Activated CD8-positive, alpha-beta T cell treated with anti-CD3 and anti-CD28 coated beads for 36 hours (primary cell): ENCODE data around the gene PARD3. TPM values are rescaled to one million over a fixed set of nuclear protein-coding genes. Genes with fewer than 3 reads are reported as not detected.

Source experiments
- ATAC-seq: fragments of 200-7000 bp; cut with Tn5 transposase; one replicate; pipeline ENCODE4 v1.10.0; 2021; ENCODE audit warnings: mild to moderate bottlenecking, moderate library complexity
- CTCF ChIA-PET: fragments of 350-600 bp; sonication (Branson Sonifier 250); formaldehyde crosslinking; loops from one replicate; lab custom pipeline; 2021; ENCODE audit warnings: antibody characterized with exemption; lab: Charles Lee
- POLR2A ChIA-PET: fragments of 350-600 bp; sonication (Branson Sonifier 250); formaldehyde crosslinking; loops from one replicate; lab custom pipeline; 2021; ENCODE audit warnings: antibody characterized with exemption; lab: Charles Lee
- DNase-seq: peaks from one replicate; pipeline ENCODE4 v3.0.0-alpha.2; 2020
- H3K27ac Mint-ChIP-seq: one replicate; pipeline ENCODE4 v1.8.0; 2021; ENCODE audit warnings: mild to moderate bottlenecking, mixed read lengths
- H3K27me3 Mint-ChIP-seq: one replicate; pipeline ENCODE4 v1.8.0; 2021; ENCODE audit warnings: mixed read lengths
- H3K36me3 Mint-ChIP-seq: one replicate; pipeline ENCODE4 v1.8.0; 2021; ENCODE audit warnings: low read depth, mixed read lengths
- H3K4me1 Mint-ChIP-seq: one replicate; pipeline ENCODE4 v1.8.0; 2021; ENCODE audit warnings: low read depth, mixed read lengths
- H3K4me3 Mint-ChIP-seq: one replicate; pipeline ENCODE4 v1.8.0; 2021; ENCODE audit warnings: mild to moderate bottlenecking, moderate library complexity, mixed read lengths
- H3K9me3 Mint-ChIP-seq: one replicate; pipeline ENCODE4 v1.8.0; 2021; ENCODE audit warnings: mixed read lengths
- intact Hi-C: fragments of 100-400 bp; cut with micrococcal nuclease; formaldehyde crosslinking; loops from one replicate; pipeline ENCODE4 v1.10.0; 2022
- total RNA-seq, 2 experiments: library from RNA; stranded (reverse); gene quantifications; one replicate each; pipeline ENCODE4 v1.2.3, GENCODE V29; 2021
- TF ChIP-seq, protein P1 (sequence below): fragments of 200-600 bp; IDR thresholded peaks from one replicate; pipeline ENCODE4 v1.8.0; 2022; ENCODE audit warnings: antibody characterized with exemption, mild to moderate bottlenecking

Gene PARD3
- total RNA-seq, 2 experiments from 2014 or later = 1.6 to 2.0 TPM

DNA sequence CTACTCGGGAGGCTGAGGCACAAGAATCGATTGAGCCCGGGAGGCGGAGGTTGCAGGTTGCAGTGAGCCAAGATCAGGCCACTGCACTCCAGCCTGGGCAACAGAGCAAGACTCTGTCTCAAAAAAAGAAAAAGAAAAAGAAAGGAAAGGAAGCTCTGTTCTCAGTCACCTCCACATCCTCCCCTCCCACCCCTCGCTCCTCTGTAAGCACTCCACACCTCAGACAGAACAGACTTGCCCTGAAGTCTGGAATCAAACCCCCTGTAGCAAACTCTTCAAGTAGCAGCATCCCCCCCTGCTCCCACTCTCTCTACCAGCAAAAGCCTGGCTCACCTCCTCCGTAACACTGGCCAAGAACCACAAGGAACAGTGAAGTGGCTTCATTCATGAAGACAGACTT, 66.7 kb downstream of the PARD3 start:
- Mint-ChIP-seq H3K4me1 (no peaks in the 10 kb centered on the region), H3K27ac (no peak overlapping the region), H3K36me3 (no peaks in the 10 kb centered on the region), H3K4me3 (no peak overlapping the region), H3K27me3 (no peaks in the 10 kb centered on the region), H3K9me3 (no peaks in the 10 kb centered on the region)
- intact Hi-C loops = no loop called here
- TF ChIP-seq, protein P1, sequence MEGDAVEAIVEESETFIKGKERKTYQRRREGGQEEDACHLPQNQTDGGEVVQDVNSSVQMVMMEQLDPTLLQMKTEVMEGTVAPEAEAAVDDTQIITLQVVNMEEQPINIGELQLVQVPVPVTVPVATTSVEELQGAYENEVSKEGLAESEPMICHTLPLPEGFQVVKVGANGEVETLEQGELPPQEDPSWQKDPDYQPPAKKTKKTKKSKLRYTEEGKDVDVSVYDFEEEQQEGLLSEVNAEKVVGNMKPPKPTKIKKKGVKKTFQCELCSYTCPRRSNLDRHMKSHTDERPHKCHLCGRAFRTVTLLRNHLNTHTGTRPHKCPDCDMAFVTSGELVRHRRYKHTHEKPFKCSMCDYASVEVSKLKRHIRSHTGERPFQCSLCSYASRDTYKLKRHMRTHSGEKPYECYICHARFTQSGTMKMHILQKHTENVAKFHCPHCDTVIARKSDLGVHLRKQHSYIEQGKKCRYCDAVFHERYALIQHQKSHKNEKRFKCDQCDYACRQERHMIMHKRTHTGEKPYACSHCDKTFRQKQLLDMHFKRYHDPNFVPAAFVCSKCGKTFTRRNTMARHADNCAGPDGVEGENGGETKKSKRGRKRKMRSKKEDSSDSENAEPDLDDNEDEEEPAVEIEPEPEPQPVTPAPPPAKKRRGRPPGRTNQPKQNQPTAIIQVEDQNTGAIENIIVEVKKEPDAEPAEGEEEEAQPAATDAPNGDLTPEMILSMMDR = no peak
- DNase-seq = no peak
- CTCF ChIA-PET = no interaction called here
- no peak for ATAC-seq
- POLR2A ChIA-PET = no interaction called here

DNA sequence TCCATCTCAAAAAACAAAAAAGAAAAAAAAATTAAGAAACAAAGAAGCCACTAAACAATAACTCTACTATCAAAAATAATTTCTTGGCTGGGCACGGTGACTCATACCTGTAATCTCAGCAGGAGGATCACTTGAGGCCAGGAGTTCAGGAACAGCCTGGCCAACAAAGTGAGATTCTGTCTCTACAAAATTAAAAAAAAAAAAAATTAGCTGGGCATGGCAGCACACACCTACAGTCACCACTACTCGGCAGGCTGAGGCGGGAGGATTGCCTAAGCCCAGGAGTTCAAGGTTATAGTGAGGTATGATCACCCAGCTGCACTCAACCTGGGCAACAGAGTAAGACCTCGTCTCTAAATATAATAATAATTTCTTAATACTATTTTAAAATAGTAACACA, 69.0 kb downstream of the PARD3 start:
- CTCF ChIA-PET = no interaction called here
- DNase-seq = no peak
- TF ChIP-seq, protein P1 = no peak

DNA sequence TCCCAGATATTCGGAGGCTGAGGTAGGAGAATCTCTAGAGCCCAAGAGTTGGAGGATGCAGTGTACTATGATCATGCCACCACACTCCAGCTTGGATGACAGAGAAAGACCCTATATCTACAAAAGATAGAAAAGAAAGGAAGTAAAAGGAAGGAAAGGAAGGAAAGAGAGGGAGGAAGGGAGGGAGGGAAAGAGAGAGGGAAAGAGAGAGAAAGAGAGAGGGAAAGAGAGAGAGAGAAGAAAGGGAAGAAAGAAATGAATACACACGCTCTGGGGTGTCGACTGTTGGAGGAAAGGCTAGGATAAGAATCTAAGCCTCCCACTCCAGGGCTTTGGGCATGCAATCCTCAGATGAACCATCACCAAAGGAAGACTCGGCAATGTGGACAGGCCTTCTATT, 69.9 kb downstream of the PARD3 start:
- no peaks in the 10 kb centered on the region for H3K4me1 Mint-ChIP-seq

More for the DNA sequence above, 69.0 kb downstream of the PARD3 start:
- POLR2A ChIA-PET = no interaction called here
- H3K9me3 Mint-ChIP-seq = no peaks in the 10 kb centered on the region
- H3K4me1 Mint-ChIP-seq = no peaks in the 10 kb centered on the region
- intact Hi-C loops = no loop called here
- no peaks in the 10 kb centered on the region for H3K36me3 Mint-ChIP-seq
- H3K27ac Mint-ChIP-seq = no peak overlapping the region
- peaks cover 3% of the 10 kb centered on the region for H3K27me3 Mint-ChIP-seq
- H3K4me3 Mint-ChIP-seq = no peak overlapping the region
- ATAC-seq = no peak

DNA sequence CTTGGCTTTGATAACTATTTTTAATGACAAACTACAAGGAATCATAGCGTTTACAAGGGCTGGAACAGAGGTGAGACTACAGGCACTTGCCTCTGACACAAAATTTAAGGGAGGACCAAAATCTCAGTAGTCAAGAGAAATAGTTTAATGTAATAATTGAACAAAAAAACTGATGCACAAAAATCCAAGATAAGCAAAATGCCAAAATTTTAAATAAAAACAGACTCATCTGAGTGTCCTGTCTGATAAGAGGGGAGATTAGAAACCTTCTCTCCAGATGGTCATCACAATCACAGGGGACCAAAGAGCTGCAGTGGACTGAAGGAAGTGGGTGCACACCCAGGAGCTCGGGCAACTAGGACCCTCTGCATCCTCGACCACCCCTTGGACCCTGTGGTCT, 70.5 kb downstream of the PARD3 start:
- POLR2A ChIA-PET = no interaction called here
- H3K27ac Mint-ChIP-seq = no peak overlapping the region
- intact Hi-C loops = no loop called here

More for the DNA sequence above, 69.9 kb downstream of the PARD3 start:
- no peak for ATAC-seq
- peaks cover 6% of the 10 kb centered on the region for H3K27me3 Mint-ChIP-seq
- ChIA-PET POLR2A (no interaction called here), CTCF (no interaction called here)
- no peak for DNase-seq
- TF ChIP-seq, protein P1 = no peak
- H3K36me3 Mint-ChIP-seq = no peaks in the 10 kb centered on the region
- intact Hi-C loops = no loop called here
- no peak overlapping the region for H3K4me3 Mint-ChIP-seq
- no peak overlapping the region for H3K27ac Mint-ChIP-seq
- no peaks in the 10 kb centered on the region for H3K9me3 Mint-ChIP-seq

DNA sequence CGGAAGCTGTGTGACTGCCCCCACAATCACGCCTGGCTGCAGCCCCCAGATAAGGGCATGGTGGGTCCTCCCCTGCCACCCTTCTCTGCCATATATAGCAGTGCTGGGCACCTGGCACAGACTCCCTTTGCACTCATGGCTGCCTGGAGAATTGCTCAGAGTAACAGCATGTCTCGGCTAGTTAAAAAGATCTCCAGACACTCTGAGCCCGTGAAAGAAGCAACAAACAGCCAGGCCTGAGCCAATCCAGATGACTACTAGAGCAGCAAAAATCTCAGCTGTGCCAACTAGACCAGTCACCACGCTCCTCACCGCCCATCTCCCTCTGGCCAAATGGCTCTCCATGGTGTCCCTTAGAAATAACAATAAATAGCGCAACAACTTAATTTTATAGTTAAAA, 71.3 kb downstream of the PARD3 start:
- DNase-seq = no peak
- intact Hi-C loops = no loop called here
- CTCF ChIA-PET = no interaction called here

More for the DNA sequence above, 70.5 kb downstream of the PARD3 start:
- H3K4me1 Mint-ChIP-seq = no peaks in the 10 kb centered on the region
- H3K9me3 Mint-ChIP-seq = no peaks in the 10 kb centered on the region
- CTCF ChIA-PET = no interaction called here
- H3K36me3 Mint-ChIP-seq = no peaks in the 10 kb centered on the region
- TF ChIP-seq, protein P1 = no peak
- H3K27me3 Mint-ChIP-seq = peaks cover 10% of the 10 kb centered on the region
- DNase-seq = no peak
- no peak overlapping the region for H3K4me3 Mint-ChIP-seq
- ATAC-seq = no peak

More for the DNA sequence above, 71.3 kb downstream of the PARD3 start:
- no peaks in the 10 kb centered on the region for H3K4me1 Mint-ChIP-seq
- H3K9me3 Mint-ChIP-seq = no peaks in the 10 kb centered on the region
- no peak for ATAC-seq
- no peaks in the 10 kb centered on the region for H3K36me3 Mint-ChIP-seq
- POLR2A ChIA-PET = no interaction called here
- no peak overlapping the region for H3K4me3 Mint-ChIP-seq
- TF ChIP-seq, protein P1 = no peak
- H3K27me3 Mint-ChIP-seq = peaks cover 10% of the 10 kb centered on the region
- H3K27ac Mint-ChIP-seq = no peak overlapping the region
